ENCODE measurements around the gene DLX1.
"Not testable (repeated sequence)": the region's sequence is repeated elsewhere in the genome, so short reads cannot be mapped to it uniquely, and the experiment has no call there.

The DLX1 gene

DNA sequence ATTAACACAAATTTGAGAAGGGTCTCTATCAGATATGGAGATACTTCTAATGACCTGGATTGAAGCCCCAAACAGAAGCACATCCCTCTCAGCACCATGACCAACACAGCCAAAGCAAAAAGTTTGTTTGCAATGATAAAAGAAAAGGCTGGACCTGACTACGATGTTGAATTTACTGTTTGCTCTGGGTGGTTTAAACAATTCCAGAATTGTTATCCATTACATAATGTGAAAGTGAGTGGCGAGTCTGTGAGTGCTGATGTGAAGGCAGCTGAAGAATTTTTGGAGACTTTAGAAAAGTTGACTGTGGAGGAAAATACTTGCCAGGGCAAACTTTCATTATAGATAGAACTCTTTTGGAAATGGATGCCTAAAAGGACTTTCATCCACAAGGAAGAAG lies 34.8 kb downstream of the DLX1 start:
- no peak for DNase-seq

DNA sequence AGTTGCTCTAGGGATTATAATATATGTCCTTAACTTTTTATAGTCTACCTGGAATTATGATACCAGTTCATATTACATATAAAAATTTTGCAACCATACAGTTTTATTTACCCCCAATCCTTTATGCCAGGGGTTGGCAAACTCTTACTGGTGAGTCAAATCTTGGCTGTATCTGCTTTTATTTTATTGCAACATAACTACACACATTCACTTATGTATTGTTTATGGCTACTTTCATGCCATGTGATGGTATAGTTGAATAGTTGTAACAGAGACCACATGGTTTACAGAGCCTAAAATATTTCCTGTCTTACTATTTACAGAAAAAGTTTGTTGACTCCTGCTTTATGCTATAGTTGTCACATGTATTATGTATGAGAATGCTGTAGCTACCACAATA lies 43.2 kb downstream of the DLX1 start:
- DNase-seq: no peak

DNA sequence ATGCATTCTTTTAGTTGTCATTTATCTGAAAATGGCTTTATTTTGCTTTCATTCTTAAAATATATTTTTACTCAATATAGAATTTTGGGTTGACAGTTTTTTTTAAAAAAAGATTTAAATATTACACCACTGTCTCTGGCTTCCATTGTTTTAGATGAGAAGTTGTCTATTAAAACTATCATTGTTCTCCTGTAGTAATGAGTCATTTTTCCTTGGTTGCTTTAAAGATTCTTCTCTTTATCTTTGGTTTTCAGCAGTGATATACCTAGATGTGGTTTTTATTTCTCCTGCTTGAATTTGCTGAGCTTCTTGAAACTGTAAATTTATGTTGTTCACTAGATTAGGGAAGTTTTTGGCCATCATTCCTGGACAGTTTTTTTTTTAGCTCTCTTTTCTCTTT lies 44.1 kb downstream of the DLX1 start:
- no peak for DNase-seq

DNA sequence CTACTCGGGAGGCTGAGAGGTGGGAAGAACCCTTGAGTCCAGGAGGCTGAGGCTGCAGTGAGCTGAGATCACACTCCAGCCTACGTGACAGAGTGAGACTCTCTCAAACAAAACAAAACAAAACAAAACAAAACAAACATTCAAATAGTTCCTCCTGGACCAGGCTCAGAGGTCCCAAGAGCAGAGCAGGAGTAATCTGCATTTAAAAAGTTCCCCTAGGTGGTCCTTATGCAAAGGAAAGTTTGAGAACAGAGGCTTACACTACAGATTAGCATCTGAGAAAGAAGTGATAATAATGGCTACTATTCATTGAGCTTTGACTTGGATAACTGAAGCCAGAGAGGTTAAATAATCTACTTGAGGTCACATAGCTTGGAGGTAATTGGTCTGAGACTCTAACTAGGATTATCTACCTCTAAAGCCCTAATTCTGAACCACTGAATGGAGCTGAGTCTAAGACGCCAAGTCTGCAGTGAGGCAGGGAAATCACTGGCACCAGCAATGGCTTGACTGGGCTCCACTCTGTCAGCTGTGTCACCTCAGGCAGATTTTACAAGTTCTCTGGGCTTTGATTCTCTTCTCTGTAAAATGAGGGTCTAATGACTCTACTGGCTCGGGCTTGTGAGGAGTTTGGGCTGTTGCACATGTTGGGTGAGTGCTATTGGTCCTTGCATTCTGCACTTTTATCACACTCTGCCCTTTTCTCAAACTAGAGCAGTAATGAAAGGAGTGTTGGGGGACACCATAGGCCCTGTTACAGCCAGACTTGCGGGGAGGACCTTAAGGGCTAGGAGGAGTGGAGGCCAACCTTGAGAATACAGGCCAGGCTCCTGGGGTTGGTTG lies 46.6 kb downstream of the DLX1 start:
- DNase-seq: no peak

DNA sequence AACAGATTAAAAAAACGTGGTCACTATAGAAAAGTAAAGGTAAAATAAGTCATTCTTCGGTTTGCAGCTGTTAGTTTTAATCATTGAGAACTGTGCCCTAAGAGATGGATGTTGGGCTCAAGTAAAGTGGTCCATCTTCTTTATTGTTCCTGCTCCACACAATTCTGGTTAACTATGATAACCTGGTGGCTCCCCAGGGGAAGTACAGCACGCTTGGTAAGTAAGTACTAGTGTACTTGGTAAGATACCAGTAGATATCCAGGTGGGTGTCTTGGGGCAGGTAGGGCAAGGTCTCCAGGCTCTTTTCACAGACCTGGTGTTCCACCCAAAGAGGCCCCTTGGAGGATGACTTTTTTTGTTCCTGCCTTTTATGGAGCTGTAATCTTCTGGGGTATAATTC lies 49.0 kb downstream of the DLX1 start:
- DNase-seq: no peak

DNA sequence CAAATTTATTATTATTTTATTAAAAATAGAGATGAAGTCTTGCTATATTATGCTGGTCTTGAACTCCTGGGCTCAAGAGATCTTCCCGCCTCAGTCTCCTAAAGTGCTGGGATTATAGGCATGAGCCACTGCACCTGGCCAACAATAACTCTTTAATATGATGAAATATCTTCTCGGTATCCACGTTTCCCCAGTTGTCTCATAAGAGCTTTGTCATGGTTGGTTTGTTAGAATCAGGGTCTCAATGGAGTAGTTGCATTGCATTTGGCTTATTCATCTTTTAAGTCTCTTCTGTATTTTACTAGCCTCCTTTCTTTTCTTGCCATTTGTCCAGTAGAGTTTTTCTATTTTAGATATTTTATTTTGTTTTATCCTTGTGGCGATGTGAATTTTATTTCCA lies 50.1 kb downstream of the DLX1 start:
- no peak for DNase-seq

DNA sequence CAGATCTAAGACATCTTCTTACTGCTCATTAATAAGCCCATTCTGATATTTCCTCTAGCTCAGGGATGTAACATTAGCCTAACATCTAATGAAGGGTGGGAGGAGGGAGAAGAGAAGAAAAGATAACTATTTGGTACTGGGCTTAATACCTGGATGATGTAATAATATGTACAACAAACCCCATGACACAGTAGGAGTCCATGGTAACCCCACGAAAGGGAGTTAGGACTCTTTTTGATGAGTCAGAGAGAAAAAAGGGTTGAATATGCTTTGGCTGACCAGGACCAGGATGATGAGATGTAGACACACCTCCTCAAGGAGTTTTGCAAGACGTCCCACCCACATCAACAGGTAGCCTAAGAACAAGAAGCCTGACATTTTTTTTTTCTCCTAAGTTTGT lies 51.8 kb downstream of the DLX1 start:
- no peak for DNase-seq

DNA sequence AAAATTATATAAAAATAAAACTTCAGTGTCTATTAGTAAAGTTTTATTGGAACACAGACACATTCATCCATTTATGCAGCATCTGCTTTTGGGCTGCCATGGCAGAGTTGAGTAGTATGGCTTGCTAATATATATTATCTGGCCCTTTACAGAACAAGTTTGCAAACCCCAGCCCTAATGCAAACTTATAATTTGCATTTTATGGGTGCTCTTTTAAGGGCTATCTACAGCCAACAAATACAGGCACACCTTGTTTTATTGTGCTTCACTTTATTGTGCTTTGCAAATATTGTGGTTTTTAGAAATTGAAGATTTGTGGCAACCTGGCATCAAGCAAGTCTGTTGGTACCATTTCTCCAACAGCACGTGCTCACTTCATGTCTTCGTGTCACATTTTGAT lies 52.6 kb downstream of the DLX1 start:
- DNase-seq: no peak

DNA sequence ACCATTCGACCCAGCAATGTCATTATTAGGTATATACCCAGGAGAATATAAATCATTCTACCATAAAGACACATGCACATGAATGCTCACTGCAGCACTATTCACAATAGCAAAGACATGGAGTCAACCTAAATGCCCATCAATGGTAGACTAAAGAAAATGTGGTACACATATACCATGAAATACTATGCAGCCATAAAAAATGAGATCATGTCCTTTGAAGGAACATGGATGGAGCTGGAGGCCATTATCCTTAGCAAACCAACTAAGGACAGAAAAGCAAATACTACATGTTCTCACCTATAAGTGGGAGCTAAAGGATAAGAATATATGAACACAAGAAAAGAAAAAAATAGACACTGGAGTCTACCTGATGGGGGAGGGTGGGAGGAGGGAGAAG lies 53.4 kb downstream of the DLX1 start:
- DNase-seq: not testable (repeated sequence)

Measured in retina (tissue), 1 donor.